HepG2 (cell line): ENCODE data around the gene NACC2. TPM values are rescaled to one million over a fixed set of nuclear protein-coding genes. Genes with fewer than 3 reads are reported as not detected.

ENCODE experiments used
- ARID3A ChIP-seq: IDR thresholded peaks from 2 replicates; pipeline ENCODE4 v1.6.1; 2012; ENCODE audit warnings: low read depth, low read length, improper control_type of control experiment
- DRAP1 ChIP-seq: IDR thresholded peaks from 2 replicates; pipeline ENCODE4 v1.6.1; 2016; ENCODE audit warnings: missing genetic modification reagents, missing compliant biosample characterization
- GLMP ChIP-seq: sonication (generic); formaldehyde crosslinking; IDR thresholded peaks from 2 replicates; pipeline ENCODE4 v1.9.0; 2021; ENCODE audit warnings: missing genetic modification reagents, mild to moderate bottlenecking, borderline replicate concordance
- HOXA9 ChIP-seq: sonication (generic); formaldehyde crosslinking; IDR thresholded peaks from 2 replicates; pipeline ENCODE4 v1.8.1; 2022; ENCODE audit warnings: missing genetic modification reagents, mild to moderate bottlenecking, moderate library complexity, borderline replicate concordance
- MTA1 ChIP-seq: sonication (generic); formaldehyde crosslinking; IDR thresholded peaks from 2 replicates; pipeline ENCODE4 v1.4.0; 2020; ENCODE audit warnings: missing genetic modification reagents, mild to moderate bottlenecking, borderline replicate concordance
- MTA3 ChIP-seq: sonication (generic); formaldehyde crosslinking; IDR thresholded peaks from 2 replicates; pipeline ENCODE4 v1.4.0; 2020; ENCODE audit warnings: missing genetic modification reagents
- NFYC ChIP-seq: IDR thresholded peaks from 2 replicates; pipeline ENCODE4 v1.6.1; 2016; ENCODE audit warnings: missing genetic modification reagents, missing compliant biosample characterization
- POLR2A ChIP-seq, 2 experiments: IDR thresholded peaks; 2 replicates each; pipeline ENCODE4 v1.6.1; 2011; ENCODE audit warnings: low read depth in 2 of 2, low read length in 2 of 2, mild to moderate bottlenecking in 1 of 2, moderate library complexity in 1 of 2; ENCODE audit not compliant: insufficient read depth in 1 of 2
- PRDM10 ChIP-seq: sonication (generic); formaldehyde crosslinking; IDR thresholded peaks from 2 replicates; pipeline ENCODE4 v1.4.0; 2020; ENCODE audit warnings: low read depth, missing genetic modification reagents
- TAF15 ChIP-seq: fragments of 200-400 bp; formaldehyde crosslinking; IDR thresholded peaks from one replicate; pipeline ENCODE4 v1.6.1; 2018; ENCODE audit warnings: mild to moderate bottlenecking, low read depth, low read length; ENCODE audit not compliant: poor library complexity, severe bottlenecking
- TCF7 ChIP-seq: sonication (generic); IDR thresholded peaks from 2 replicates; pipeline ENCODE4 v1.6.1; 2016; ENCODE audit warnings: antibody characterized with exemption, low read depth
- TRIM24 ChIP-seq: sonication (generic); formaldehyde crosslinking; IDR thresholded peaks from 2 replicates; pipeline ENCODE4 v1.8.0; 2022; ENCODE audit warnings: mild to moderate bottlenecking, missing genetic modification reagents
- ZBTB20 ChIP-seq: sonication (generic); formaldehyde crosslinking; IDR thresholded peaks from 2 replicates; pipeline ENCODE4 v1.8.1; 2023; ENCODE audit warnings: missing genetic modification reagents, low read depth, mild to moderate bottlenecking, borderline replicate concordance
- ZBTB3 ChIP-seq: sonication (generic); formaldehyde crosslinking; IDR thresholded peaks from 2 replicates; pipeline ENCODE4 v1.4.0; 2020; ENCODE audit warnings: low read depth, mild to moderate bottlenecking, moderate library complexity, missing genetic modification reagents, borderline replicate concordance
- ZNF18 ChIP-seq: sonication (generic); formaldehyde crosslinking; IDR thresholded peaks from 2 replicates; pipeline ENCODE4 v1.8.0; 2022; ENCODE audit warnings: mild to moderate bottlenecking, missing genetic modification reagents; ENCODE audit not compliant: insufficient replicate concordance
- ZNF251 ChIP-seq: sonication (generic); formaldehyde crosslinking; IDR thresholded peaks from 2 replicates; pipeline ENCODE4 v1.9.0; 2021; ENCODE audit warnings: mild to moderate bottlenecking, missing genetic modification reagents
- ZNF292 ChIP-seq: sonication (generic); formaldehyde crosslinking; IDR thresholded peaks from 2 replicates; pipeline ENCODE4 v1.8.1; 2022; ENCODE audit warnings: mild to moderate bottlenecking, low read depth, missing genetic modification reagents, borderline replicate concordance
- ZNF333 ChIP-seq: sonication (generic); formaldehyde crosslinking; IDR thresholded peaks from 2 replicates; pipeline ENCODE4 v1.4.0; 2020; ENCODE audit warnings: mild to moderate bottlenecking, missing genetic modification reagents, borderline replicate concordance
- ZNF33A ChIP-seq: sonication (generic); formaldehyde crosslinking; IDR thresholded peaks from 2 replicates; pipeline ENCODE4 v1.5.1; 2020; ENCODE audit warnings: missing genetic modification reagents, mild to moderate bottlenecking, moderate library complexity, borderline replicate concordance
- ZNF543 ChIP-seq: sonication (generic); formaldehyde crosslinking; IDR thresholded peaks from 2 replicates; pipeline ENCODE4 v1.4.0; 2020; ENCODE audit warnings: mild to moderate bottlenecking, missing genetic modification reagents
- ZNF552 ChIP-seq: sonication (generic); formaldehyde crosslinking; IDR thresholded peaks from 2 replicates; pipeline ENCODE4 v1.9.0; 2022; ENCODE audit warnings: missing genetic modification reagents, mild to moderate bottlenecking, borderline replicate concordance
- polyA plus RNA-seq, 8 experiments: library from polyadenylated mRNA; depleted of rRNA in 3 of 8; stranded (reverse) in 7 of 8; unstranded in 1 of 8; fragments of >200 nt; fragmentation: Illumina TruSeq in 4 of 8; extraction: Trizol in 4 of 8; gene quantifications; 2 replicates each; pipeline versions ENCODE4 v1.2.1 to v1.2.3, GENCODE V29; 2011 to 2016; ENCODE audit warnings: low read depth in 4 of 8, missing spikeins in 1 of 8, mixed read lengths in 1 of 8; ENCODE audit not compliant: insufficient read depth in 1 of 8
- total RNA-seq, 5 experiments: library from RNA; depleted of rRNA; stranded (reverse); fragments of >200 nt; fragmentation: Illumina TruSeq; extraction: Trizol; gene quantifications; 2 replicates each; pipeline ENCODE4 v1.2.3, GENCODE V29; 2016; ENCODE audit warnings: low read depth in 1 of 5

Gene NACC2
- total and polyA plus RNA-seq, 2 of the 13 experiments (the other 11 are each of a cell fraction or from before 2014, with no cell fraction given), result 5.9 to 12.3 TPM

GRCh38 chr9:136051837-136052471, 43.1 kb downstream of the NACC2 start (continued):
- TF ChIP-seq PRDM10 (CRISPR knock-in tag), result 0 out of 2 replicates have a peak, but pooled peaks have one; percentile 62
- TF ChIP-seq ZBTB20, result no peak
- no peak for TF ChIP-seq ZNF18 (CRISPR knock-in tag)
- no peak for TF ChIP-seq ZNF333 (CRISPR knock-in tag)
- TF ChIP-seq MTA3, result no peak
- no peak for TF ChIP-seq ZBTB3 (CRISPR knock-in tag)
- no peak for TF ChIP-seq ZNF251
- no peak for TF ChIP-seq GLMP (CRISPR knock-in tag)
- TF ChIP-seq ZNF33A (CRISPR knock-in tag), result no peak
- TF ChIP-seq NFYC (CRISPR knock-in tag), result no peak
- no peak for TF ChIP-seq ZNF543 (CRISPR knock-in tag)
- TF ChIP-seq HOXA9 (CRISPR knock-in tag), result peak; percentile 45; the same call in 1 of the 2 replicates
- TF ChIP-seq TRIM24, result no peak
- TF ChIP-seq ARID3A, result 0 out of 2 replicates have a peak, but pooled peaks have one; percentile 31
- TF ChIP-seq TCF7, result peak; percentile 47; the same call in 1 of the 2 replicates
- peak in 1 of 2 experiments; percentile 61; a peak in 2 of 4 replicates for TF ChIP-seq POLR2A (IDR thresholded peaks at IDR 0.05; ENCODE audit: insufficient read depth in 1 of 2, low read depth in 2 of 2, low read length in 2 of 2)
- TF ChIP-seq MTA1, result no peak
- no peak for TF ChIP-seq ZNF552
- TF ChIP-seq DRAP1 (CRISPR knock-in tag), result no peak; the same call in 1 of the 2 replicates
- TF ChIP-seq ZNF292, result no peak
- no peak for TF ChIP-seq TAF15
